KBM-7 (cell line): ENCODE results near the gene CHRNA1.

ENCODE experiments used
- DNase-seq: peaks from one replicate; pipeline ENCODE4 v3.0.0-alpha.2; 2015
- in situ Hi-C: fragments of 300-500 bp; cut with MboI; formaldehyde crosslinking; loops from 2 replicates; pipeline ENCODE4 v1.14.3; 2020; ENCODE audit warnings: low sequenced_read_pairs, low pct_unique_long_range_greater_than_20kb, mixed read lengths

Gene CHRNA1

DNA sequence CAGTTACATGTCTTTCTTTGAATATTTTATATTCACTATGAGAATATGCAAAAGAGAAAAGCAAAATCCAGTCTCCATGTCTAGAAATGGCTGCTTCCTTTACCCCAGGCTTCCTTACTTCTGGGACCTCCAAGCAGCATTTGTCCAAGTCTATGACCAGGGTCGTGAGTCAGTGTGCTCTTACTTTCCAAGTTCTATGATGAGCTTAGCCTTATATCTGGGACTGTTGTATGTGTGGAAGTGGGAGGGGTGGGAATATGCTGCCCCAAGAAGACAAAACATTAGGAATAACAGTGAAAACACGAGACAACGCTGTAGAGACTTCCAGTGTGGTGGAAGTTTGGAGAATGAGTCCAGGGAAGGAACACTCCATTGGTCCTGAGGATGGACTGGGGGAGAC, 21.2 kb upstream of the CHRNA1 start:
- in situ Hi-C loops: no loop called here
- DNase-seq: no peak

DNA sequence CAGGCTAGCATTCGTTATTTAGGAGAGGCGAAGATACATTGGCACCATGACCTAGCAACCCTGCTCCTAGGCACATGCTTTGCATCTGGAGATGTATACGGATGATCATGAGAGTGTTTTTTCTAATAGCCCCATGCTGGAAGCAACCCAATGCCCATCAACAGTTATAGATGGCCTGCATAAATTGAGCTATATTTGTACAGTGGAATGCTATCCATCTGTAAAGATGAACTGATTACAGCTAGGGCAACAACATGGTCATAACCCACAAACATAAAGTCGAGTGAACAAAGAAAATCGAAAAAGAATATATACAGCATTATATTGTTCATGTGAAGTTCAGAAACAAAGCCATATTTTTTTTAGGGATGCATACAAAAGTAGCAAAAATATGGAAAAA, 20.6 kb upstream of the CHRNA1 start:
- in situ Hi-C loops: no loop called here
- DNase-seq: no peak

DNA sequence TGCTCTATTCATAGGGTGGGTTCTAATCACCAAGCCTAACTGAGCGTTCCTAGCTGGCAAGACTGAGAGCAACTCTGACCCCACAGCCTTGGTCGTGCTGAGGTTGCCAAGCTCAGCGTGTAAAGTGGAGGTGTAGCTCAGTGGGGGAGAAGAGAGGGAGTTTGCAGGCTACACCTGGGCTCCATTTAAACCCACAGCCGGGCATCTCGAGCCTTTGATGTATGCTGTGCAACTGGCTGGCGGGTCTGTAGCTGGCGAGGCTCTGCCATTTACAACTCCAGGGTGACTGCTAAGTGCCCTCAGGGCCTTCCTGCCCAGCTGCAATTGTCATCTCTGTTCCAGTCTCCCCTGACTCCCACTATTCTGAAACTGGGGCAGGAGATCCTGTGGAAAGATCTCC, 20.0 kb upstream of the CHRNA1 start:
- in situ Hi-C loops: no loop called here
- DNase-seq: no peak

DNA sequence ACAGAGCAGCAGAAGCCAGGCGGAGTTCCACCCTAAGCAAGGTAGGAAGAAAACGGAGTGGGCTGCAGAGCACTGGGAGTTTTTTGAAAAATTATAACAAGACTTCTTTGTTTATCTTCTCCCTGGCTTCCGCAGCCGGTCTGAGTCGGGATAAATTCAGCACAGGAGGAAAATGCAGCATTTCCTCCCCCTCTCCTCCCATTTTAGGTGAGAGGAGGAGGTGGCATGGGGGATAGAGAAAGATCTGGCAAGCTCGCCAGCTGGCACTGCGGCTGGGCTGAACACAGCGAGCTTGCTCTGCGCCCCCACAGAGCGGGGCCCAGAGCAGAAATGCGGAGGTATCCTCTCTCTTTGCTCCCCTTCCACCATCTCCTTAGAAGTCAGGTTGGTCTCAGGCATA, 17.7 kb upstream of the CHRNA1 start:
- DNase-seq: no peak
- in situ Hi-C loops: no loop called here

DNA sequence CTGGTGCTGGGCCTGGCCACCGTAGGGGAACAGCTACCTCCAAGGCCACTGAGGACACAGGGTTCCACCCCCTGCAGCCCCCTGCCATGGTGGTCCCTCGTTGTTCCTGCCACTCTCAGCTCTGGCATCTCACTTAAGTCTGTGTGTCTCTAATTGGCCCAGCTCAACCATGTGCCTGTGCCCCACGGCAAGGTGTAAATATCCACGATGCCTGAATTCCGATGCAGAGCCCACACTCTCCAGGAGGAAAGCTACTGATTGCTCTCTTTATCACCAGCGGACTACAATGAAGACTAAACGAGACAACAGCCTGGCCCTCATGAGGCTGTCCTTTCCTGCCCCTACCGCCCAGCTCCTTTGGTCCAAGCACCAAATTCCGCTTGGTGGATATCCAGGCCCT, 17.0 kb upstream of the CHRNA1 start:
- in situ Hi-C loops: no loop called here
- no peak for DNase-seq

DNA sequence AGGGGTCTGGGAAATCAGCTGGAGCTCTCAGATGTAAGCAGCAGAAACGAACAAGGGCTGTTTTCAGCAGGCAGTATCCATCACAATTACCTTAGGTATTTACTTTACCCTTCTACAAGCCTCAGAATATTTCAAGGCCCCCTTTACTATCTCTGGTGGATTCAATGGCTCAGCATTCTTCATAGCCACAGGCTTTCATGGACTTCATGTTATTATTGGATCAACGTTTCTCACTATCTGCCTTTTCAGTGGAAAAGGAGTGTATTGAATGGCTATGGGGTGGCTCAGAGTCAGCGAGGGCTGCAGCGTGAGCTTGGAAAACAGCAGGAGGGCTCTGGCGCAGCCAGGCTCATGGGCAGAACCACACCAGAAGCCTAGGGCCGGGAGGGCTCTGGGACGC, 16.6 kb upstream of the CHRNA1 start:
- in situ Hi-C loops: no loop called here

DNA sequence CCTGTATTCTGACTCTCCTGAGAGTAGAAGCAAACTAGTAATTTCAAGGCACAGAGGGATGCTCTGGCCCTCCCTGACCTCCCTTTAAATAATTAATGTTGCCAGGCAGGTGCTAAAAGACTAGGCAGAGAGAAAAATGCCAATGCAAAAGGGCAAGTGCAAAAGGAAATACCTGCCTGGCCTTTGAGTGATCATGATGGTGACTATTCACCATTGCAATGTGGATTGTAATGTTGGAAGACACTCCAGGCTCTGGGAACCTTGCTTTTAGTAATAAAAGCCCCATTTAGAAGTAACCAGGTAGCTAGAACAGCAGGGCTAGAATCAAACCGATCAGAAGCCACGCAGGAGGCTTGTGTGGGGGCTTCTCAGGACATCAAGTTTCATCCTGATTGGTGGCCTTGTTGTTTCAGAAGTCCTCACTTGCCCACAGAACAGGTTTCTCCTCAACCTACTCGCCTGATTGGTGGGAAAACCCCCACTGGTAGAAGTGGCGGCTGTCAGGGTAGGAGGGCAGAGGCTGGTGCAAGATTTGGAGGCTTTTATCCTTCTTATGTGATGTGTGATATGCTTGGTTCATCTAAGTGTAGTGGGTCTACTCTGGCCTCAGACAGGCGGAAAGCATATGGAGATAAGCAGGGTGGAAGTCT, 16.0 kb upstream of the CHRNA1 start:
- no peak for DNase-seq
- in situ Hi-C loops: no loop called here

More for the DNA sequence above, 16.6 kb upstream of the CHRNA1 start:
- no peak for DNase-seq

DNA sequence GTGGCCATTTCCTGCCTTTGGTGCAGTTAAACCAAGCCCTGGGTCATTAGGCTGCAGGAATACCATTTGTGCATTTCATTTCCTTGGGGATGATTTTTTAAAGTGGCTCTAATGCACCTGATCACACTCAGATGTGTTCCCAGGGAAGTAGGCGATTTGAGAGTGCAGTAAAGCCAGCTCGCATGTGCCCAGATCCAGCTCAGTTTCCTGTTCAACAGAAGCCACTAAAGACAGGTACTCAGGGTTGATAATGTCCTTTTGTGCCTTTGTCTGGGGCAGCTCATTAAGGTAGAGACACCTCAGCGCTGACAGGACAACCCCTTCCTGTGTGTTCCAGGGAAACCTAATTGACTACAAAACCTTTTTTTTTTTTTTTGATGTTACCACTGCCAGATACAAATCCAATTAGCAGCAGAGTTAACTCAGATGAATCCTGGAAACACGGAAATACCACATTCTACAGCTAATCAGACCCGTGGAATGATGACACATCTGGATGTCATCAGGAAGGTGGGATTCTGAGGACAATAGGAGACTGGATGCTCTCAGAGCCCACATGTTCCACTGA, 15.2 kb upstream of the CHRNA1 start:
- DNase-seq: no peak
- in situ Hi-C loops: no loop called here

DNA sequence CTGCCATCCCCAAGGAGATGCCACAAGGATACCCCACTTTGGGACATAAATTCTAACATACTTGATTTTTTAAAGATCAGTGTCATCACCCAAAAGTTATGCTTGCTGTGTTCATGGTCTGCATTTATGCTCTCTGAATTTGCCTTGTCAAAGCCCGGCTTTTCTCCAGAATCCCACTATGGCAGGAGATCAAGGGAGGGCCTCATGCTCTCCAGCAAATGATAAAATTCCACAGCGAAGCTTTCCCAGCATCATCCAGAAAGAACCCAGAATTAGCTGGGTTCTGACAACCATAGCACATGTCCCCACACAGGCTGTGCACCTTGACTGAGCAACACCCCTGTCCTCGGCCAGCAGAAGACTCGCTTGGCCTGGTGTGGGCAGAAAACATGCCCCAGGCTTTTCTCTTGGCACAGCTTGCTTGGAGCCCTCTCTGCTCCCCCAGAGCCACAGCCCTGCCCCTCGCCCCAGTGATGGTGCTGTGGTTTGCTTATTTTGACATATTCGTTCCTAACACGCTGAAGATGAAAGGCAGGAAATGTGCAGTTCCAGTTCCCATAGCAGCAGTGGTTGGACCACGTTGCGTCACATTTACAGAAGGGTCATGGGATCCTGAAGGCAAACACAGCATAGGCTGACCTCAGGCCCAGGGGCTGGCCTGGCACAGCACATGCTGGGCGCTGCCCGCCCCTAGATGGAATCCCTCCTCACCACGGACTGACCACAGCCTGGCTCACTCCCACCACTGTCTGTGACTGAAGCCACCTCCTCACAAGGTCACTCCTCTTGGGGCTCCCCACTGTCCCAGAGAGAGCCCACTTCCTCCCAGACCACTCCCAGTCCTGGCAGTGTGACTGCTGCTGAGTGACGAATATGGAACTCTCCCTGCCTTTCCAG, 14.1 kb upstream of the CHRNA1 start:
- in situ Hi-C loops: no loop called here
- DNase-seq: peak; percentile 12

DNA sequence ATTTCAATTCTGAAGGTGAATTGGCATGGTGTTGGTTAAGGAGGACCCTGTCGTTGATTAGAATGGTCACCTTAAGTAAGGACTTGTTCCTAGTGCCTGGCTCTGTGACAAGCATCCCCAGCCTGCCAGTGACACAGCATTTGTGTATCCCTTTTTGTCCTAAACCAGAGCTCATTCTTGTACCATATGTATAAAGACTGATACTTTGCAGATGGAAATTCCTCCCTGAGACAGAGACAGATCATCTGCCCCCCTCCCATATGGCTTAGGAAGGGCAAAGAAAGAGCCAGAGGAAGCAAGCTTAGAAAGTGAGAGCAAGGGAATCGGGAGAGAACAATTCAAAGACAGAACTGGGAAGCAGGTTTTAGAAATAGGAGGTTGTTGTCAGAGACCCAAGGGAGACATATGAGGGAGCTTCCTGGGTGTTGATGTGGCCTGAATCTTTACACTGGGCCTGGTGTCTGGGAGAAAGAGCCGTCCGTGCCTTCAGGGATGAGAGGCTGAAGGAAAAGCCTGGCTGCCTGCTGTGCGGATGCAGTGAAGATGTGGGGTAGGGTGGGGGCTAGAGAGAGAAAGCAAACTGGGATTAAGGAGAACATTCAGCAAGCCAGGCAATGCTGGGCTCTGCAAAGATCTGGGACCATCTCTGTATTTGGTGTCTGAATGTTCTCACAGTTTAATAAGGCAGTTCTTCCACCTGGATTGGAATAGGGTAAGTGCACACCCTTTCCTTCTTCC, 13.2 kb upstream of the CHRNA1 start:
- DNase-seq: no peak
- in situ Hi-C loops: no loop called here

DNA sequence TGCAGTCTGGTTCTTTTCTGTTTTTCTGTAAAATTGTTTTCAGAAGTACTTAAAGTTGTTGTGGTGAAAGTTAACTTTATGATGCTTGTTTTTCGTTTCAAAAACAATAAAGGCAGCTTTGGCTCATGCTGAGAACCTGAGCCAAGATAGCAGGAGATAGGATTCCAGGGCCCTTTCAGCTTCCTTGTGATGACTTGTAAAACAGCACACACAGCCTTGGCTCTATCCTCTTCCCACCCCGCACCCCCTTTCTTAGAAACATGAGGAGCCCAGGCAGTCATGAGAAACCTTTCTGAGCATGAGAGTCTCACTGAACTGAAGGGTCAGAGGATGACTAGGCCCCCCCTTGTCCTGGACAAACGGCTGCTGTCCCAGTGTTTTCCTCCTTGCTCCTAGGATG, 12.4 kb upstream of the CHRNA1 start:
- no peak for DNase-seq
- in situ Hi-C loops: no loop called here

DNA sequence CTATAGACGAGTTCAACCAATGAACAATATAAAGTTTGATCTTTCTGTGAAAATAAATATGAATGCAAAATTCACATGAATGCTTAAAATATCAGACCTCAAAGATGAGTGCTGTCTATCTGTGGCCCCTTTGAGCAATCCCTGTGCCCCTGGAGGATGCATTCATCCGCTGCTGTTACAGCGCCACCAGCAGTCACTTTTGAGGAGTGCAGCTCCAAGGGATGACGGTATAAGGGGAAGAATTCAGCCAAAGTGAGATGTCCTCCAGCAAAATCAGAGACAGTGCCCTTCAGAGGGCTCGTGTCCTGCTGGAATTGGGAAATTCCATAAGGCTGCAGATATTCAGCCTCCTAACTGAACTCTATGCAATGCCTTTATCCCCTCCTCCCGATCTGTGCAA, 12.0 kb upstream of the CHRNA1 start:
- no peak for DNase-seq
- in situ Hi-C loops: no loop called here

DNA sequence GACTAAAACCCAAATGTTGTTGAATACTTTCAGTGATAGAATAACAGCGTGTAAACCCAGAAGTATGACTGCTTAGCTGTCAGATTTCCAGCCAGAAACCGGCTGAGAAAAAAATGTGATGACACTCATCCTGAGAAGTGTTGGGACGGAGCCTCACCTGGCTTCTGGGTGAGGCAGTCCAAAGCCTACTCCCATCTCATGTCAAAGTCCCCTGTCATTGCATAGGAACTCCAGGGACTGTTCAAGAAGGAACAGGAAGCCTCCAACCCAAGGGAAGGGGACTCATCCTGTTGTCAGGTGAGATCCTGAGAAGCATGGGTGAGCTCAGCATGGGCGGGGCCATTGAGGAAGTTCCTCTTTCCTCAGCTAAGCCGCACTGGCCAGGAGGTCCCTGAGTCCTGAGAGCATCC, 11.3 kb upstream of the CHRNA1 start:
- DNase-seq: no peak
- in situ Hi-C loops: no loop called here

DNA sequence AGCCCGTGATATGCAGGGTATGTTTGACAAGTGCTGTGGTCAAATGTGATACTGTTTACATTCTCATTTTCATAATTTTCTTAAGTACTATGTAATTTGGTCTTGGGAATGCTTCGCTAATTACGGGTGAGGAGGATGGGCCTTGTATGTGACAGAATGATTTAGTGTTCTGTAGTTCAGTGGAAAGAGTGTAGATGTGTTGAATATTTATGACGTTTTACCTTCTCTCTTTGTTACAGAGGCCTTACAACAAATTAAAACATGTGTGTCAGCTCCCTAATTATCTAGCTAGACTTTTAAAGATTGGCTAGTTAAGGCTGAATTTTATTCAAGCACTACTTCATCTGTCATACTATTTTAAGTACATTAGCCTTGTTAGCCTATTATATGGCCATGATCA, 10.6 kb upstream of the CHRNA1 start:
- no peak for DNase-seq
- in situ Hi-C loops: loop anchor here (25.0 kb wide), 1 partner anchor 212 kb away; no protein-coding TSS in a partner anchor

DNA sequence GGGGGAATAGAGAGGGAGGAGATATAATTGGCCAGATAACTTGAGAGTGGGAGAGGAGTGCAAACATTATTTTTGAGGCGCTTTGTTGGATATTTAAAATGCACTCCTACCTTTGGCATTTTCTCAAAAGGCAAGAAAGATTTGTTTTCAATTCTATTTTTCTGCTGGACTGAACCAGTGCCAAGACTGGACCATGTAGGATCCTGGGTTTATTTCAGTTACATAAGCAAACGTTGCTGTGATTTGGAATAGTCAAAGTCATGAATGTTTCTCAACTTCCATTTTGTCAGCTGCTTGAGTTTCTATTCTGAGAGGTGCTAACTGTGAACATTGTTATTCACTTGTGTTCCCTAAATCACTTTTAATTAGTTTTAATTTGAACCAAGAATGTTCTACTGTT, 8.9 kb upstream of the CHRNA1 start:
- in situ Hi-C loops: loop anchor here (25.0 kb wide), 1 partner anchor 214 kb away; no protein-coding TSS in a partner anchor
- DNase-seq: no peak

DNA sequence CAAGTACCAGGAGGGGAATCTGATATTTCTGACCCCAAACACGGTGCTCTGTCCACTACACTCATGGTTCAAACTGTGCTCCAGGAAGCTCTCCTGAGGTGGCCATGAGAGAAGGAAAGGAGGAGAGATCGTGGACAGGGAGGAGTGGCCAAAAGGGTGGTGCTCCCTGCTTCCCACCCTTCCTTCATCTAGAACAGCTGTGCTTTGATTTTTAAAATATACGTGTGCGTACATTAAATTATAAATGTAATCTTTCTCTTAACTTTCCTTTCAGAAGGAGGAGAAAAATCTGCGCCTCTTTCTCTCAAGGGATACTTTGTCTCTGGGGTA, 8.2 kb upstream of the CHRNA1 start:
- in situ Hi-C loops: loop anchor here (25.0 kb wide), 1 partner anchor 215 kb away; no protein-coding TSS in a partner anchor

DNA sequence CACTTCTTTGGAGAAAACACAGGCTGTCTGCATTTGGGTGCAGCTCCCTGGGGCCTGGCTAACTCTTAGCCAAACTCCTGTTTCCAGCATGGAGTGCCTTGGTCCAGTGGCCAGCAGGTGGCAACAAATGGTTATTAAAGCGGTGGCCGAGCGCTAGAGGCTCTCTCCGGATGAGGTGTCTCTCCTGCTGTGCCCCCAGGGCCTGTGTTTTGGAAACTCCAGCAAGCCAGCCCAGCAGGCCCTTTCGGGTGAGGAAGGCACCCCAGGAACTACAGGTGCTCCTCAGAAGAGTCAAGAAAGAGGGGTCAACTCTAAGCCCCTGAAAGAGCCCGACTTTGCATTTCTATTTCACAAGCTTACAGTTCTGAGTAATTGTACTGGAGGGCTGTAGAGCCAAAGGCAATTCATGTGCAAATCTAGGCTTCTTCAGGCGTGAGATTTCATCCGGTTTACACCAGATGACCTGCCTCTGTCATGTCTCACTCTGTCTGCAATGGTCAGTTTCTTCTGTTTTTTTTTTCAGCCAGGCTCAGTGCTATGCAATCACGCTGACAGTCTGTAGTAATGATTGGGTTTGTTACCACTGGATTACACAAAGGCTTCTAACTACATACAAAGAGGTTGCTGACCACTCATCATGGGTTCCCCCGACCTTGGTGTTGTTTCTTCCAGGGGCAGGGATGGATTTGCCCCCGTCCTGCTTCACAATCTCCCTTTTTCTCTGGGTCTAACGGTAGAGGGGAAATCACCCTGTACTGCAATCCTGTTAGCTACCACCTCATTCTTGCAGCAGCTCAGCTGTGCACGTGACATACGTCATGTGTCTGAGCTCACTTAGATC, 7.6 kb upstream of the CHRNA1 start:
- in situ Hi-C loops: loop anchor here (25.0 kb wide), 1 partner anchor 215 kb away; no protein-coding TSS in a partner anchor
- no peak for DNase-seq

More for the DNA sequence above, 8.2 kb upstream of the CHRNA1 start:
- DNase-seq: no peak

DNA sequence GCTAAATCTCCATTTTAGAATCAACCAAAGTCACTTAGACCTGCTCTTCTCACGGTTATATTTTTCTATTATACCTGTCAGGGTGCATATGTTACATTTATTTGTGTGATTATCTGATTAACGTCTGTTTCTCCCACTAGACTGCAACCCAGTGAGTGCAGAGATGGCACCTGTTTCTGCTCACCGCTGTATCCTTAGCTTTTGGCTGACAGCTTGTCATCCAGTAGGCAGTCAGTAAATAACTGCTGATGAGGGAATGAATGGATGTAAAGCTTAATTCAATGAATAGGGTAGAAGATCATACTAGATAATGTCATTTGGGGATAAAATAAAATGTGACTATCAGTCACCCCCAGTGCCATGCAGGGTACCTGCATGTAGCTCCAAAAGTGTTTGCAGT, 6.9 kb upstream of the CHRNA1 start:
- DNase-seq: no peak
- in situ Hi-C loops: loop anchor here (25.0 kb wide), 1 partner anchor 216 kb away; no protein-coding TSS in a partner anchor

DNA sequence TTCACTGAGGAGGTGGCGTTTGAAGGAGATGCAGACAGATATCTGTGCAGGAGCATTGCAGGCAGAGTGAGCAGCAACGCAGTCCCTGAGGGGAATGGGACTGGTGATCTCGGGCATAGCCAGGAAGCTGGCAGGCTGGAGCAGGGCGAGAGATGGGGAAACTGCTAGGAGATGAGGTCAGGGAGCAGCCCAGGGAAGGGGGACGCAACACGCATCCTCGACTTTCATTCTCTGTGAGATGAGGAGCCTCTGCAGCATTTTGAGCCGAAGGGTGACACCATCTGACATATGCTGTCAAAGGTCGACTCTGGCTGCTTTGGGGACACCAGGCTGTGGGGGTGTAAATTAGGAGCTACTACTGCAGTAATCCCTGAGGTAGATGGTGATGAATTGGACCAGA, 4.3 kb upstream of the CHRNA1 start:
- no peak for DNase-seq
- in situ Hi-C loops: loop anchor here (25.0 kb wide), 1 partner anchor 219 kb away; no protein-coding TSS in a partner anchor
